Measurements from ENCODE around the gene ZBTB20.
A peak's percentile ranks its signal among the peaks of the same experiment; 100 is the strongest.

Gene ZBTB20

GRCh38 chr3:114562557-114562956 lies 584.5 kb downstream of the ZBTB20 start:
- no peak for DNase-seq

- no peak for DNase-seq
Measured at GRCh38 chr3:114558271-114558670, 588.8 kb downstream of the ZBTB20 start.

- DNase-seq: no peak
Measured at GRCh38 chr3:114557791-114558190, 589.3 kb downstream of the ZBTB20 start.

GRCh38 chr3:114556657-114557213 lies 590.4 kb downstream of the ZBTB20 start:
- DNase-seq: peak in 1 of 3 experiments; percentile 42

- no peak for DNase-seq
Measured at GRCh38 chr3:114554731-114555130, 592.4 kb downstream of the ZBTB20 start.

- no peak for DNase-seq
Measured at GRCh38 chr3:114553949-114554593, 593.0 kb downstream of the ZBTB20 start.

GRCh38 chr3:114552527-114552812 lies 594.6 kb downstream of the ZBTB20 start:
- DNase-seq: no peak

GRCh38 chr3:114551770-114552526 lies 595.1 kb downstream of the ZBTB20 start:
- no peak for DNase-seq

- DNase-seq: no peak
Measured at GRCh38 chr3:114550165-114550564, 596.9 kb downstream of the ZBTB20 start.

GRCh38 chr3:114545193-114545592 lies 601.9 kb downstream of the ZBTB20 start:
- no peak for DNase-seq

GRCh38 chr3:114542359-114542758 lies 604.7 kb downstream of the ZBTB20 start:
- no peak for DNase-seq

- DNase-seq: no peak
Measured at GRCh38 chr3:114539525-114539924, 607.6 kb downstream of the ZBTB20 start.

- no peak for DNase-seq
Measured at GRCh38 chr3:114538211-114538610, 608.9 kb downstream of the ZBTB20 start.

GRCh38 chr3:114528517-114528916 lies 618.6 kb downstream of the ZBTB20 start:
- DNase-seq: no peak

GRCh38 chr3:114527036-114527644 lies 619.9 kb downstream of the ZBTB20 start:
- DNase-seq: peak in 1 of 3 experiments; percentile 24

GRCh38 chr3:114525278-114525677 lies 621.8 kb downstream of the ZBTB20 start:
- DNase-seq: no peak

- peak in 1 of 3 experiments; percentile 6 for DNase-seq
Measured at GRCh38 chr3:114519415-114519814, 627.7 kb downstream of the ZBTB20 start.

- DNase-seq: no peak
Measured at GRCh38 chr3:114518206-114518808, 628.8 kb downstream of the ZBTB20 start.

GRCh38 chr3:114510201-114510600 lies 636.9 kb downstream of the ZBTB20 start:
- no peak for DNase-seq

- no peak for DNase-seq
Measured at GRCh38 chr3:114509756-114510155, 637.3 kb downstream of the ZBTB20 start.

- DNase-seq: no peak
Measured at GRCh38 chr3:114508976-114509375, 638.1 kb downstream of the ZBTB20 start.

- DNase-seq: no peak
Measured at GRCh38 chr3:114508208-114508607, 638.9 kb downstream of the ZBTB20 start.

- DNase-seq: no peak
Measured at GRCh38 chr3:114506591-114507300, 640.3 kb downstream of the ZBTB20 start.
